ES-I3 (cell line): ENCODE measurements around the gene ANTXR1.

ENCODE experiments used
- H3K36me3 ChIP-seq: 2 replicates; pipeline ENCODE4 v1.6.1; 2013; ENCODE audit warnings: mild to moderate bottlenecking, low read length, control low read depth, moderate library complexity; ENCODE audit not compliant: insufficient read depth
- H3K4me1 ChIP-seq: 2 replicates; pipeline ENCODE4 v1.6.1; 2013; ENCODE audit warnings: mild to moderate bottlenecking, control low read depth, low read length; ENCODE audit not compliant: insufficient read depth
- H3K9ac ChIP-seq: 2 replicates; pipeline ENCODE4 v1.6.1; 2013; ENCODE audit warnings: low read depth, mild to moderate bottlenecking, low read length, moderate library complexity
- H3K9me3 ChIP-seq: 2 replicates; pipeline ENCODE4 v1.6.1; 2013; ENCODE audit warnings: mild to moderate bottlenecking, low read length, moderate library complexity; ENCODE audit not compliant: control insufficient read depth, insufficient read depth

Gene ANTXR1

DNA sequence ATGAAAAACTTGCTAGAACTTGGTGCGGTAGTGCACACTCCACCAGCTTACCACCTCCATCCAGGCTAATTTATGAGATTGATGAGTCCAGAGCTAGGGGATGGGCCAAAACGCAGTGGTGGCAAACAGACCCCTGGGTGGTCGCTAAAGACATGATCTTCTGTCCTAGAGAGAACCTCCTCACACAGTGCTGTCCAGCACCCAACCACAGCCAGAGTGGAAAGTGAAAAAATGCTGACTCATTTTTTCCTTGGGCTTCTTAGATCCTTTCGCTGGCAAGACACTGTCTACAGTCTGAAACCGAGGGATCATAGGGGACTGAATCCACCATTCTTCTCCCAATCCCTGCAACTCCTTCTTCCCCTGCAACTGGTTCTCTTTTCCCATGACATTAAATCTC lies 4.1 kb downstream of the ANTXR1 start:
- Histone ChIP-seq H3K4me1 (no peaks in the 10 kb centered on the region), H3K9ac (no peak overlapping the region), H3K9me3 (no peaks in the 10 kb centered on the region), H3K36me3 (no peaks in the 10 kb centered on the region)

DNA sequence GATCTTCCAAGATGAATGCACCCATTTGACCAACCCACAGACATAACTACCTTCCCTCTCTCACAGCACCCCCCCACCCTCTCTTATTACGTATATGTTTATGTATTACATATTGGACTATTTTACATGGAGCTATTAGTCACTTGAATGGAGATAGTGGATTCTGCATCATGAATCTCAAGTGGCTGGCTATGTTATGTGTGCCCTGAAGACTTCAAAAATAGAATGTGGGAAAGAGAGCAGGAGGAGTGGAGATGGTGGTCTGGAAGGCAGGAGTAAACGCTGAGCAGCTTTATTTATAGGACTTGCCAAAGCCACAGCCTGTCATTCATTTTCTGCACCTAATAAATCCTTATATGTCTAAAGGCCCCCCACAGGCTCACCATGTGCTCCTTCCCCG lies 4.9 kb downstream of the ANTXR1 start:
- Histone ChIP-seq H3K9me3 (no peaks in the 10 kb centered on the region), H3K36me3 (no peaks in the 10 kb centered on the region), H3K4me1 (no peaks in the 10 kb centered on the region), H3K9ac (no peak overlapping the region)

DNA sequence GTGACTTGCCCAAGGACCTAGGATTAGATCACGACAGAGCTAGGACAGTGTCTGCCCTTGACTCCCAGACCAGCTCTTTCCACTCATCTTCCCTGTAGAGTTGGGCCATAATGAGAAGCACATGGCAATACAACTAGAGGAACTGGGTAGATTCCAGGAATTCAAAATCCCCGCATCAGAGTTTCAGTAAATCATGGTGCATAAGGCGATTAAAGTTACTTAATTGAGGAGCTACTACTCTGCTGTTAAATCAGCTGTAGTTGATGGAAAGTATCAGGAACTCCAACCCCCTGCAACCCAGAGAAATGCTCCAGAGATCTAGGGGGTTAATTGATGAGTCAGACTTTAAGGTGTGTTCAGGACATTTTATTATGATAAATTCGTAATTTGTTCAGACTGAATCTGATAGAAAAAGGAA lies 5.7 kb downstream of the ANTXR1 start:
- H3K36me3 ChIP-seq, result no peaks in the 10 kb centered on the region
- H3K4me1 ChIP-seq, result no peaks in the 10 kb centered on the region
- no peak overlapping the region for H3K9ac ChIP-seq
- no peaks in the 10 kb centered on the region for H3K9me3 ChIP-seq

DNA sequence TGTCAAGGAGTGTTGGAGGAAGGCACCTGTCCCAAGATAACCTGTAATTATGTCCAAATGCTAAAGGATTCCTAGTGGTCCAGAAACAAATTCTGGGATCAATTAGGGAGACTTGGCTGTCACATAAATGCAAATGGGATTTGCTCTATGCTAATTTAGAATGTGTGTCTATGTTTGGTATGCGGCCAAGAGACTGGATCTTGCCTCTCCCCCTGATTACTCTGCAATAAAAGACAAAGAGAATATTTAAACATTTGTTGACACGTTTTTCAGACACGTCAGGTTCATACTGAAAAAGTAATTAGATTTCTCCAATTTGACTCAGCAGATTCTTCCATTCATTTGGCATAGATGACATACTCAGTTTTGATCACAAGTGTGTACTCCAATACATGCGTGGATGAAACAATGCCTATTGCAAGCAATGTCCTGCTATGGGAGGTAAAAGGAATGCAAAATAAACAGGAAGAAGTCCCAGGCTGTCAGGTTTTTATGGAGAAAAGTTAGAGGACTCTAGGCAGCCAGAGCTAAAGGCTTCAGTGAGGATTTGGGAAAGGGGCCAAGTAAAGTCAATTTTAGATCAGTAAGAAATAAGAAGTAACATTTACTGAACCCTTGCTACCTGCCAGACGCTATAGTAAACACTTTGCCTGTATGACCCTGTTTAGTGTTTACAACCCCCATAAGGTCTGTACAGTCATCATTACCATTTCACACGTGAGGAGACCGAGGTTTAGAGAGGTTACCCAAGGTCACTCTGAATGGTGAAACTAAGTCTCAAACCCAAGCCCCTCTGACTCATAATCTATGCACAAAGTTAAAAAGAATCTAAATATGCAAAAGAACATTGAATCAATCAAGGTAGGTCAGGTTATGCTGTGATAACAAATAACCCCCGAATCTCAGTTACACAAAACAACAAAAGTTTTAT lies 7.8 kb downstream of the ANTXR1 start:
- no peaks in the 10 kb centered on the region for H3K4me1 ChIP-seq
- H3K9me3 ChIP-seq, result no peaks in the 10 kb centered on the region

DNA sequence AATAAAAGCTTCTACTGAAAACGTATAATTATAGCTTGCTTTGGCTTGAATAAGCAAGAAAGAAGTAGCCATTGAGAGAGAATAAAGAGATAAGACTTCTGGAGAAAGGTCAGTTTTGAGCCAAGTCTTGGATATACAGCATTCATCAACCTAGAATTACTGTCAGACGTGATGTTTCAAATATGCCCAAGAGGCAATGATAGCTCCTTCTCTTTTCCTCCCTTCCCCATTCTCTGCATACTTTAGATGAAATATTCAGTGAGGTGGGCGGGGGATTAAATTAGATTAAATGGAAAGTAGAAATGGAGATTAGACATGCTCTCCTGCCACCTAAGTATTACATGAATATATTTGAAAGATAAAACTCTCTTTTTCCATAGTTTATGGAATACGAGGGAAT lies 8.7 kb downstream of the ANTXR1 start:
- Histone ChIP-seq H3K9me3 (no peaks in the 10 kb centered on the region), H3K9ac (no peak overlapping the region), H3K4me1 (no peaks in the 10 kb centered on the region), H3K36me3 (no peaks in the 10 kb centered on the region)

More for the DNA sequence above, 7.8 kb downstream of the ANTXR1 start:
- Histone ChIP-seq H3K9ac (no peak overlapping the region), H3K36me3 (no peaks in the 10 kb centered on the region)

DNA sequence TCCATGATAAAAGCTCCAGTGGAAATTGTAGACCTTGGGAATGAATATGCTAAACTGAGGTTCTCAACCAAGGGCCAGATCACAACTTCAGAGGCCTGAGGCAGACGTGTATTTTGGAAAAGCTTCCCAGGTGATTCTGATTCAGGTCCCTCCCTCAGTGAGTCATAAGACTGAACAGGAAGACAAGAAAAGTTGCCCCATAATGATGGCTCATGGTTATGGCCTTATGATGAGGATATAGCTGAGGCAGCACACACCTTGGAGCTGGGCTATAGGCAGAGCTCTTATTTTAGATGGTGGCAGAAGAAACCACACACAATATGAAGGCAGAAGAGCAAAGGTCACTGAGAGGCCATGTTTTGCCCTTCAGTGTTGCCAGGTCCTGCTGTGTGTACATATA lies 9.6 kb downstream of the ANTXR1 start:
- Histone ChIP-seq H3K9ac (no peak overlapping the region), H3K4me1 (no peaks in the 10 kb centered on the region), H3K36me3 (no peaks in the 10 kb centered on the region), H3K9me3 (no peaks in the 10 kb centered on the region)

DNA sequence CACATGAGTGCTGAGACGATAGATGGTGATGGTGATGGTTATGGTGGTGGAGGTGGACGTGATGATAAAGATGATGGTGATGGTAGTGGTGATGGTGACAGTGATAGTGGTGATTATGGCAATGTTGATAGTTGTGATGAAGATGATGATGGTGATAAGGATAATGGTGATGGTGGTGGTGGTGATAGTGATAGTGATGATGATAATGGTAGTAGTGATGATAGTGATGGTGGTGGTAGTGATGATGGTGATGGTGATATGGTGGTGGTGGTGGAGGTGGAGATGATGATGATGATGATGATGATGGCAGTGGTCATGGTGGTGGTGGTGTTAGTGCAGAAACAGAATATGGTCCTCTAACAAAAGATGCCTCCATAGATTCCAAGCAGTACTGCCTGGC lies 10.3 kb downstream of the ANTXR1 start:
- H3K9ac ChIP-seq, result no peak overlapping the region
- H3K36me3 ChIP-seq, result no peaks in the 10 kb centered on the region
- H3K4me1 ChIP-seq, result no peaks in the 10 kb centered on the region
- no peaks in the 10 kb centered on the region for H3K9me3 ChIP-seq

DNA sequence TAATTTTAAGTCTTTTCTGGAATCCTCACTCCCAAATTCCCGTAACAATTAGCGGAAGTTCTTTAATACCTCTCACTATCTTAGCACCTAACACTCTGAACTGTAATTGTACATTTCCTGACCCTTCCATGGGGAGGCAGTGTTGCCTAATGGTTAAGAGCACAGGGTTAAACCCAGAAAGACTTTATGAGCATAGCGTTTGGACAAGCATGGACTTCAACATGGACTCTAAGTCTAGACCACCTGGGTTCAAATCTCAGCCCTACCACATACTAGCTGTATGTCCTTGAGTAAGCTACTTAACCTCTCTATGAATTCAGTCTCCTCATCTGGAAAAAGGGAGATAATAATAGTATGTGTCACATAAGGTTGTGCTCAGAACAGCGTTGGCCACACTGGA lies 13.0 kb downstream of the ANTXR1 start:
- H3K9me3 ChIP-seq, result no peaks in the 10 kb centered on the region
- H3K4me1 ChIP-seq, result no peaks in the 10 kb centered on the region
- no peak overlapping the region for H3K9ac ChIP-seq
- no peaks in the 10 kb centered on the region for H3K36me3 ChIP-seq

DNA sequence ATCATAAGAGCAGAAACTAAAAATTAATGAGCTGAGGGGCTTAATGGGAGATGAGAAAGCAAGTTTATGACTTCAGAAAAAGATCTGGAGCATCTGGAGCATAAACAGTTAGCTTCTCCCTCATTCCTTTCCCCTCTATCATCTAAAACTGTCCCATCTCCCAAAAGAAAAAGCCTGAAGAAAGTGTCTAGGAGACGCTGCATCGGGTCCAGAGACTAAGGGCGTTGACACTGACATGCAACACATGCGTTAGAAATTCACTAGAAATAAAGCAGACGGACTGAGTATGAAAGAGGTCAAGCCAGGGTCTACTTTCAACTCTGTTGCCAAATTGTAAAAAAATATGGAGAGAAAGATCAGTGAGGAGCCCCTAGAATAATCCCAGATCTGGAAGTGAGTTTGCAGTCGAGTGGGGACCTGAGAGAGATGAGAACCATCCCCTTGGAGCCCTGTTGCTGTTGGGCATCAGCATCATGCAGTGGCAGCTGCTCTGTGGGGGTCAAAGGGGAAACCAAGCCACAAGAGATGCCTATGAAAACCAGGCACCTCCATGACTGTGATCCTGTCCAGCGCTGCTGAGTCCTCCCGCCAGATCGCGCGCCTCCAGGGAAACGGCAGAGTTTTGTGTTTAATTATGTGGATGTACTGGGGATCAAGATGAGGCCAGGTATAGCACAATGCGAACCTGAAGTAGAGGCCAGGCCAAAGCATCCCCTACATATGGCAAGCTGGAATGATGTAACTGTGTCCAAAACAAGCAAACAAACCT lies 13.9 kb downstream of the ANTXR1 start:
- no peaks in the 10 kb centered on the region; the same call in 1 of the 2 replicates for H3K4me1 ChIP-seq
- no peaks in the 10 kb centered on the region for H3K9me3 ChIP-seq
- H3K9ac ChIP-seq, result no peak overlapping the region
- H3K36me3 ChIP-seq, result no peaks in the 10 kb centered on the region

DNA sequence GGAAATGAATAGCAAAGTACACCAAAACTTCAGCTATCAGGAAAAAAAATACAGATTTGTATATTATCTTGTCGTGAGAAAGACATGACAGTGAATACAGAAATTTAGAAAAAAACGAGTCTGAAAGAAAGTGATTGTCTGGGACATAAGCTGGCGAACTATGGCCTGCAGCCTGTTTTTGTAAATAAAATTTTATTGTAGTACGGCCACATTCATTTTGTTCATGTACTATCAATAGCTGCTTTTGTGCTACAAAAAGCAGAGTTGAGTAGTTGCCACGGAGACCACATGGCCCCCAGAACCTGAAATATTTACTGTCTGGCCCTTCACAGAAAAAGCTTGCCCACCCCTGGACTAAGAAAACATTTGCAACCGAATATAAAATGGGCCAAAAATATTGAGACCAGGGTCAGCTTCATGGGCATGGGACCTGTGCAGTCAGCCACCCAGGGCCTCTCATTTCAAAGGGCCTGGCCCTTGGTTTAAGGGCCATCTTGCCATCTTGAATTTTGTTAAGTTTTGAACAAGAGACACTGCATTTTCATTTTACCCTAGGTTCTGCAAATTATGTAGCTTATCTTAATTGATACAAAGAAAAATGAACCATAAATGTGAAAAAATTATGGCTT lies 17.9 kb downstream of the ANTXR1 start:
- H3K4me1 ChIP-seq, result no peaks in the 10 kb centered on the region; the same call in 1 of the 2 replicates
- no peaks in the 10 kb centered on the region for H3K9me3 ChIP-seq
- H3K36me3 ChIP-seq, result no peaks in the 10 kb centered on the region
- no peak overlapping the region for H3K9ac ChIP-seq

DNA sequence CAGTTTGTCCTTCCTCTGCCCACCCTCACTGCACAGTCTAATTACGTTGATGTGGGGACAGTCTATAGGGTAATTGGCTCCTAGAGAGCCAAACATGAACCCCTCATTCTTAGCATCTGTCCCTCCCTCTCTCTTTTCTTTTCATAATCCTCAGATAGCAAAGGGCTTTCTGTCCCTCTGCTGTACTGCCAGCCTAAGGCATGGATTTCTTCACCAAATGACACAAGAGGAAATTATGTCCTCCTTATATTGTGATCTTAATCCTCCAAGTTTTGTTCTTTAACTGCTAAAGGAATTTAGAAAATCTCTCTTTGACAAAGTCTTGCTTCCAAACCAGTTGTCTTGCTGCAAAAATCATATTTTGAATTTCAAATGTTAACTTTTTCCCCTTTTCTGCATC lies 18.5 kb downstream of the ANTXR1 start:
- Histone ChIP-seq H3K4me1 (no peaks in the 10 kb centered on the region; the same call in 1 of the 2 replicates), H3K9me3 (no peaks in the 10 kb centered on the region), H3K36me3 (no peaks in the 10 kb centered on the region), H3K9ac (no peak overlapping the region)

DNA sequence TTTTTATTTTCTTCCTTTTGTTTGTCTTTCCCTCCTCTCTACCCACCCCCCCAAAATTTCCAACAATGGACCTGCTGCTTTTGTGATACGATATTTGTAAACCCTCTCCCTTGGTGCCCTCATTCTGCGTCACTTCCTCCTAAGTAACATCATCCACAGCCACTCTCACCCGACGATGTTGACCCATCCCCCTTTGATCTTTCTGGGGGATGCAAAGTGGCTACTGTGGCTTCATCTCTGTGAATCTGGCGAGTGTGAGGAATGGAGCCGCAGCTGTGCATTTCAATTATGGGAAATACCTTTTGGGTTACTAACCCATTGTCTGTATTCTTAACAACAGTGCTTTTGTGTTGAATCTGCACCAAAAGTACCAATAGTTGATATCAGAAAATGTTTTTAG lies 19.4 kb downstream of the ANTXR1 start:
- H3K9ac ChIP-seq, result no peak overlapping the region
- H3K4me1 ChIP-seq, result no peaks in the 10 kb centered on the region; the same call in 1 of the 2 replicates
- H3K36me3 ChIP-seq, result no peaks in the 10 kb centered on the region
- H3K9me3 ChIP-seq, result no peaks in the 10 kb centered on the region

DNA sequence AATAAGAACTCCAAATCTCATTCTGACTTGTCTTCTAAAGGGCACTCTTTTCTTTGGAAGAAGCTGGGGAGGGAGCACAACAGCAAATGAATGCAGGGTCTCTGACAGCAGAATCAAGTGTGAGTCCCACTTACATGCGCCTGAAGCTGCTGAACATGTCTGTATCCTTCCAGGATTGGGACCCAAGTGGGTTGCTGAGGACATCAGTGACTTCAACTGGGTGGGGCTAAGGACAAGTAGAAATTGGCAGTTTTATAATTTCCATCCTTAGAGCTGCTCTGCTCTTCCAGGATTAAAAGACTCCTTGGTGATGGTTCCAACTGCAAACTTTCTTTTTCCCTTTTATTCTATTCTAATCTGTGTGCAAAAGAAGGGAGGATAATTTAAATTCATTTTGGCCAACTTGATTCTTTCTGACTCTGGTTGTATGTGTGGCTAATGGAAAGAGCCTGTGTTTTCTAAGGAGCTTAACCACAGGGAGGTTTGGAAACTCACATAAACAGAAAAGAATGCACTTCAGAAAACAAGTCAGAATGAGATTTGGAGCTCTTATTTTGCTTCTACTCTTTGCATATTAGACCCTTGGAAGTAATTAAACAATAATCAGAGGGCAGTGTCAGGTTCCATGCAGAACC lies 20.6 kb downstream of the ANTXR1 start:
- no peaks in the 10 kb centered on the region for H3K9me3 ChIP-seq
- no peaks in the 10 kb centered on the region for H3K36me3 ChIP-seq
- no peaks in the 10 kb centered on the region; the same call in 1 of the 2 replicates for H3K4me1 ChIP-seq
- H3K9ac ChIP-seq, result no peak overlapping the region

DNA sequence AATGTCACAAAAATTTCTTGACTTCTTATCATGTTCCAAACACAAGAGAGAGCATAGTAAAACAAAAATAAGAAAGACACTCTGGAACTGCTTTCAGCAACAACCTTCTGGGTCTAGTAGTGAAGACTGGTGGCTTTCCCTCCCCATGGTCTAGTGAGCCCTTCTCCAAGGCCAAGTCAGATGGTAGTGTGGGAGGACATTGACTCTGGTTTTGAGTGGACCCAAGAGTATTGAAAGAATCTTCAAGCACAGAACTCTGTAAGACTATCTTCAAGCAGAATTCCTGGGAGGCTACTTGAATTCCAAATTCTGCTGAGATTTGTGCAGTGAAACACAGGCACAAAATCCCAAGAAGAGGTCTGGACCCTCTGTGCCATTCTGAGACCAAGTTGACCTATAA lies 21.1 kb downstream of the ANTXR1 start:
- Histone ChIP-seq H3K9ac (no peak overlapping the region), H3K4me1 (no peaks in the 10 kb centered on the region; the same call in 1 of the 2 replicates), H3K9me3 (no peaks in the 10 kb centered on the region), H3K36me3 (no peaks in the 10 kb centered on the region)
